GM23248 (cell line): ENCODE results near the gene CMSS1.

ENCODE experiments used
- EZH2 ChIP-seq: fragments of 200-600 bp; sonication (generic); IDR thresholded peaks from 2 replicates; pipeline ENCODE4 v1.6.1; 2018; ENCODE audit warnings: antibody characterized with exemption, mild to moderate bottlenecking; ENCODE audit not compliant: insufficient read depth, poor library complexity, severe bottlenecking
- EZH2phosphoT487 ChIP-seq: fragments of 200-600 bp; sonication (generic); IDR thresholded peaks from 2 replicates; pipeline ENCODE4 v1.6.1; 2018; ENCODE audit warnings: antibody characterized with exemption, moderate library complexity, mild to moderate bottlenecking, low read depth; ENCODE audit not compliant: insufficient read depth

GRCh38 chr3:99940350-99940749 lies 122.7 kb downstream of the CMSS1 start:
- TF ChIP-seq EZH2phosphoT487 (no peak), EZH2 (no peak)
